ENCODE measurements around the gene XRCC3. TPM values are rescaled to one million over a fixed set of nuclear protein-coding genes. Genes with fewer than 3 reads are reported as not detected.

Gene XRCC3
- total RNA-seq, 4 donors from 2014 or later, result 4.0 to 10.7 (median 6.2) TPM

GRCh38 chr14:103684471-103684870 lies 30.8 kb downstream of the XRCC3 start:
- Histone ChIP-seq H3K9me3 (no peaks in the 10 kb centered on the region), H3K27me3 (no peaks in the 10 kb centered on the region), H3K27ac (no peak overlapping the region), H3K4me1 (peaks cover 0 to 18% (median 2%) of the 10 kb centered on the region in 4 donors), H3K36me3 (peaks cover 5 to 88% (median 13%) of the 10 kb centered on the region in 3 donors), H3K4me3 (no peak overlapping the region)
- 82 to 85% methylated on average over 6 of the region's 6 CpGs for WGBS, 2 donors
- TF ChIP-seq CTCF (IDR thresholded peaks at IDR 0.05), result no peak
- no peak for TF ChIP-seq EP300 (IDR thresholded peaks at IDR 0.05)
- TF ChIP-seq POLR2A (IDR thresholded peaks at IDR 0.05), result no peak
- DNase-seq (ENCODE audit: low spot score in 2 of 2), result no peak

- Histone ChIP-seq H3K4me3 (no peak overlapping the region), H3K36me3 (peaks cover 6 to 95% (median 13%) of the 10 kb centered on the region in 3 donors), H3K27ac (no peak overlapping the region), H3K9me3 (no peaks in the 10 kb centered on the region), H3K27me3 (no peaks in the 10 kb centered on the region), H3K4me1 (peaks cover 0 to 9% (median 0%) of the 10 kb centered on the region in 4 donors)
- 77 to 80% methylated on average over 15 of the region's 15 CpGs for WGBS, 2 donors
- TF ChIP-seq POLR2A (IDR thresholded peaks at IDR 0.05) (no peak), CTCF (IDR thresholded peaks at IDR 0.05) (no peak), EP300 (IDR thresholded peaks at IDR 0.05) (no peak)
- DNase-seq (ENCODE audit: low spot score in 2 of 2), result no peak
These were observed 32.1 kb downstream of the XRCC3 start for GRCh38 chr14:103683139-103683538.

- Histone ChIP-seq H3K9me3 (no peaks in the 10 kb centered on the region), H3K27me3 (no peaks in the 10 kb centered on the region), H3K27ac (no peak overlapping the region), H3K36me3 (peaks cover 6 to 97% (median 20%) of the 10 kb centered on the region in 3 donors), H3K4me1 (peaks cover 0 to 9% (median 0%) of the 10 kb centered on the region in 4 donors), H3K4me3 (no peak overlapping the region)
- TF ChIP-seq POLR2A (IDR thresholded peaks at IDR 0.05), result no peak
- TF ChIP-seq EP300 (IDR thresholded peaks at IDR 0.05), result no peak
- no peak for TF ChIP-seq CTCF (IDR thresholded peaks at IDR 0.05)
- WGBS, 2 donors, result 86 to 87% methylated on average over 17 of the region's 17 CpGs
- DNase-seq (ENCODE audit: low spot score in 2 of 2), result no peak
These were observed 34.6 kb downstream of the XRCC3 start for GRCh38 chr14:103680491-103681231.

- Histone ChIP-seq H3K27ac (peak overlapping the region in 2 of 4 donors; percentile 7 to 59), H3K36me3 (peaks cover 6 to 97% (median 28%) of the 10 kb centered on the region in 3 donors), H3K27me3 (no peaks in the 10 kb centered on the region), H3K4me1 (peaks cover 0 to 9% (median 0%) of the 10 kb centered on the region in 4 donors), H3K9me3 (no peaks in the 10 kb centered on the region), H3K4me3 (no peak overlapping the region)
- TF ChIP-seq CTCF (IDR thresholded peaks at IDR 0.05) (peak; percentile 27 to 42 (median 31)), EP300 (IDR thresholded peaks at IDR 0.05) (no peak)
- no peak for DNase-seq (ENCODE audit: low spot score in 2 of 2)
- 37 to 43% methylated on average over 13 of the region's 13 CpGs for WGBS, 2 donors
These were observed 35.9 kb downstream of the XRCC3 start for GRCh38 chr14:103679351-103679750.

- Histone ChIP-seq H3K4me1 (peaks cover 0 to 9% (median 0%) of the 10 kb centered on the region in 4 donors), H3K36me3 (peaks cover 6 to 98% (median 32%) of the 10 kb centered on the region in 3 donors), H3K4me3 (no peak overlapping the region), H3K27ac (no peak overlapping the region), H3K9me3 (no peaks in the 10 kb centered on the region), H3K27me3 (no peaks in the 10 kb centered on the region)
- TF ChIP-seq EP300 (IDR thresholded peaks at IDR 0.05) (no peak), POLR2A (IDR thresholded peaks at IDR 0.05) (no peak), CTCF (IDR thresholded peaks at IDR 0.05) (no peak)
- DNase-seq (ENCODE audit: low spot score in 2 of 2), result no peak
- 84% methylated on average over 16 of the region's 16 CpGs for WGBS, 2 donors
These were observed 38.2 kb downstream of the XRCC3 start for GRCh38 chr14:103676881-103677675.
